ENCODE data around the gene MRFAP1.
A peak's percentile ranks its signal among the peaks of the same experiment; 100 is the strongest.

MRFAP1 gene

DNA sequence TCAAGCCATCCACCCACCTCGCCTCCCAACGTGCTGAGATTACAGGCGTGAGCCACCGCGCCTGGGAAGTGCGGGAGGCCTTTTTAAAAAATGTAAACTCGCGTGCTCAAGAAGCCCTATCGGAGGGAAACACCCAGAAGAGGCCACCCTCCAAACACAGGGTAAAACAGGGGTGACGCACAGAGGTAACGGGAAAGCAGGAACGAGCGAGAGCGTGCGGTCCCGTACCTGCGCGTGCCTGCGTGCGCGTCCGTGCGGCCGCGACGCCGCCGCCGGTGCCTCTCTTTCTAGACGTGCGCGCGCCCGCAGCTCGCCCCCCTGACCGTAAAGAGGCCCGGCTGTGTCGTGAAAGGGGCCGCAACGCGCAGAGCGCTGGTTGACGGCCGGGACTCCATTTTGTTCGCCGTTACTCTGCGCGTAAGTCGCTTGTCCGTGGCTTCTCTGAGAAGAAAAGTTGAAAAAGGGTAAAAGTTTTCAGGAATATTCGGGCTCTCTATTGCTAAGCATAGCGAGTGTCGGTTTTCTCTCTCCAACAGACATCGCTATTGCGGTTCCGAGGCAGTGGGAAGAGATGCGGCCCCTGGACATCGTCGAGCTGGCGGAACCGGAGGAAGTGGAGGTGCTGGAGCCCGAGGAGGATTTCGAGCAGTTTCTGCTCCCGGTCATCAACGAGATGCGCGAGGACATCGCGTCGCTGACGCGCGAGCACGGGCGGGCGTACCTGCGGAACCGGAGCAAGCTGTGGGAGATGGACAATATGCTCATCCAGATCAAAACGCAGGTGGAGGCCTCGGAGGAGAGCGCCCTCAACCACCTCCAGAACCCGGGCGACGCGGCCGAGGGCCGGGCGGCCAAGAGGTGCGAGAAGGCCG lies at the start of gene MRFAP1:
Gene MRFAP1, plus strand, starts transcription at position 394 of the 872 bp plus-strand sequence. Its CDS starts 178 bp downstream, at position 572.
- in situ Hi-C loops (cut with MboI; ENCODE audit: low pct_unique_long_range_greater_than_20kb, low sequenced_read_pairs, unreplicated experiment): no loop called here
- TF ChIP-seq, protein P1, sequence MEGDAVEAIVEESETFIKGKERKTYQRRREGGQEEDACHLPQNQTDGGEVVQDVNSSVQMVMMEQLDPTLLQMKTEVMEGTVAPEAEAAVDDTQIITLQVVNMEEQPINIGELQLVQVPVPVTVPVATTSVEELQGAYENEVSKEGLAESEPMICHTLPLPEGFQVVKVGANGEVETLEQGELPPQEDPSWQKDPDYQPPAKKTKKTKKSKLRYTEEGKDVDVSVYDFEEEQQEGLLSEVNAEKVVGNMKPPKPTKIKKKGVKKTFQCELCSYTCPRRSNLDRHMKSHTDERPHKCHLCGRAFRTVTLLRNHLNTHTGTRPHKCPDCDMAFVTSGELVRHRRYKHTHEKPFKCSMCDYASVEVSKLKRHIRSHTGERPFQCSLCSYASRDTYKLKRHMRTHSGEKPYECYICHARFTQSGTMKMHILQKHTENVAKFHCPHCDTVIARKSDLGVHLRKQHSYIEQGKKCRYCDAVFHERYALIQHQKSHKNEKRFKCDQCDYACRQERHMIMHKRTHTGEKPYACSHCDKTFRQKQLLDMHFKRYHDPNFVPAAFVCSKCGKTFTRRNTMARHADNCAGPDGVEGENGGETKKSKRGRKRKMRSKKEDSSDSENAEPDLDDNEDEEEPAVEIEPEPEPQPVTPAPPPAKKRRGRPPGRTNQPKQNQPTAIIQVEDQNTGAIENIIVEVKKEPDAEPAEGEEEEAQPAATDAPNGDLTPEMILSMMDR (IDR thresholded peaks at IDR 0.05; ENCODE audit: extremely low read depth, insufficient read depth, missing control alignments): no peak
- DNase-seq (ENCODE audit: low spot score): peak; percentile 94

GRCh38 chr4:6591313-6591712 lies 49.2 kb upstream of the MRFAP1 start:
- TF ChIP-seq, protein P1 (IDR thresholded peaks at IDR 0.05; ENCODE audit: extremely low read depth, insufficient read depth, missing control alignments): no peak
- in situ Hi-C loops (cut with MboI; ENCODE audit: low pct_unique_long_range_greater_than_20kb, low sequenced_read_pairs, unreplicated experiment): no loop called here
- peak; percentile 54 for DNase-seq (ENCODE audit: low spot score)

- in situ Hi-C loops (cut with MboI; ENCODE audit: low pct_unique_long_range_greater_than_20kb, low sequenced_read_pairs, unreplicated experiment): no loop called here
- no peak for DNase-seq (ENCODE audit: low spot score)
- TF ChIP-seq, protein P1 (IDR thresholded peaks at IDR 0.05; ENCODE audit: extremely low read depth, insufficient read depth, missing control alignments): no peak
These were observed 48.7 kb upstream of the MRFAP1 start for GRCh38 chr4:6591781-6592180.

DNA sequence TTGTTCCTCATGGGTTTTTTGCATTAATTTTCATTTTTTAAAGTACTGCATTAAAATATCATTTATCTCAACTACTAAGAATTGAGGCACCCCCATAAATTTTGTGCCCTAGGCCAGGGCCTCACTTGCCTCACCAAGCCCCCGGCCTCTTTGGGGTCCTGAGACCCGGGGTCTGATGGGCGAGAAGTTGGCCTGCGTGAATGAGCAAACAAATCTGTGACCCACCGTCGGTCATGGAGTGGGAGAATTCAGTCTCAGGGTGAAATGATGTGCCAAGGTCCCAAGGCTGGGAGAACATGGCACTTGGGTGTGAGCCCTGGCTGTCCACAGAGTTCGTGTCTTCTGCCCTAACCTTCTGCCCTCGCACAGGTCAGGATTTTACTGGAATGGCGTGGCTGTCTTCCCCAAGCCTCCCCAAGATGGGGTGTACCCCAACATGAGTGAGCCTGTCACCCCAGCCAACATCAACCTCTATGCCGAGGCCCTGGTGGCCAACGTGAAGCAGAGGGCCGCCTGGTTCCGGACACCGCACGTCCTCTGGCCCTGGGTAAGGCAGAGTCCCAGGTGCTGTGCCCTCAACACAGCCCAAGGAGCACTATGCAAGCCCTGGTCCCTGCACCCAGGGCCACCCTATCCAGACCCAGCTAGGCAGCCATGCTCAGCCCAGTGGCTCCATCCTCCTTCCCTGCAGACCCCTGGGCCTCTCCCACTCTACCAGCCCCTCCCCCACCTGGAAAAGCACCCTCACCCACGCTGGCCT lies 47.5 kb upstream of the MRFAP1 start:
- in situ Hi-C loops (cut with MboI; ENCODE audit: low pct_unique_long_range_greater_than_20kb, low sequenced_read_pairs, unreplicated experiment): no loop called here
- TF ChIP-seq, protein P1 (IDR thresholded peaks at IDR 0.05; ENCODE audit: extremely low read depth, insufficient read depth, missing control alignments): no peak
- no peak for DNase-seq (ENCODE audit: low spot score)

- TF ChIP-seq, protein P1 (IDR thresholded peaks at IDR 0.05; ENCODE audit: extremely low read depth, insufficient read depth, missing control alignments): no peak
- no peak for DNase-seq (ENCODE audit: low spot score)
- in situ Hi-C loops (cut with MboI; ENCODE audit: low pct_unique_long_range_greater_than_20kb, low sequenced_read_pairs, unreplicated experiment): no loop called here
These were observed 46.1 kb upstream of the MRFAP1 start for GRCh38 chr4:6594341-6594740.

- DNase-seq (ENCODE audit: low spot score): no peak
- TF ChIP-seq, protein P1 (IDR thresholded peaks at IDR 0.05; ENCODE audit: extremely low read depth, insufficient read depth, missing control alignments): no peak
- in situ Hi-C loops (cut with MboI; ENCODE audit: low pct_unique_long_range_greater_than_20kb, low sequenced_read_pairs, unreplicated experiment): no loop called here
These were observed 45.6 kb upstream of the MRFAP1 start for GRCh38 chr4:6594826-6595355.

All from GM13977 (cell line).